ENCODE measurements around the gene ARFRP1.
"Not testable (repeated sequence)": the region's sequence is repeated elsewhere in the genome, so short reads cannot be mapped to it uniquely, and the experiment has no call there.

ARFRP1 gene

DNA sequence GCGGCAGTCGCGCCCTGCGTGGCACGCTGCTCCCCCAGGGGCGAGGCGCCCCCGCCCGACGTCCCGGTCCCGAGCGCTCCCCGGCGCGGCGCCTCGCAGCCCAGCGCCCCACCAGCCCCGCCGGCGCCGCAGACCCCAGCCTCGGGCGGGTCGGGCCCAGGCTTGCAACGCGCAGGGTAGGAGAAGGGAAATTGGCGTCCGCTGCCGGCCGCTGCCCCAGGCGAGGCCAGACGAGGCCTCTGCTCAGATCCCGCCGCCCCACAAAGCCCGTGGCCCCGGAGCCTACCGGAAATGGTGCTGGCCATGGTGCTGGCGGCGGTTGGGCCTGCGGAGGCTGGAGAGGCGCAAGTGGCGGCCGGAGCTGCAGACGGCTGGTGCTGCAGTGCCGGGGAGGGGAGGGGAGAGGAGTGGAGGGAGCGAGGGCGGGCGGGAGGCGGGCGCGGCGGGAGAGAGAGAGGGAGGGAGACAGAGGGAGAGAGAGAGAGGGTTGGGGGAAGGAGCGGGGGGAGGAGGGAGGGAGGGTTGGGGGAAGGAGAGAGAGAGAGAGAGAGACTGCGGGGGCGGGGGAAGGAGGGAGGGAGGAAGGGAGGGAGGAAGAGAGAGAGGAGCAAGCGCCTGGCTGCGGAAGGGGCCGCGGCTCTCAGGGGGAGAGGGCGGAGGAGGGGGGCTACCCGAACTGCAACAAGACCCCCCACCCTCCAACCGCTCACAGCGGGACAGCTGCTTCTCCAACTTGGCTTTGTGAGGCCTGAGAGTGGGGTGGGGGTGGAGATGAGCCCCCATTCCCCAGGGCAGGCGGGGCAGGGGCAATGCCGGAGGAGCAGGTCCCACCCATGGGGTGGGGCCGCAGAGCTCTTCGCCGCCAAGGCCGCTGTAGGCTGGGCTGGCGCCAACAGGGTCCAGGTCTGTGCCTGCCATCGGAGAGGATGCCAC lies 54.5 kb downstream of the ARFRP1 start, which contains the start of gene STMN3:
Gene STMN3 (minus strand): TSS at position 384 of the 933 bp plus-strand sequence. CDS start 79 bp downstream, at position 305.
- Histone ChIP-seq H3K4me1 (ENCODE audit: control insufficient read depth in 1 of 2, insufficient read depth in 2 of 2, low read length in 2 of 2) (peaks cover 0 to 34% of the 10 kb centered on the region in 2 donors), H3K4me3 (ENCODE audit: low read depth in 1 of 2, low read length in 2 of 2) (peak within 1 kb of the TSS; percentile 40 to 68), H3K27ac (ENCODE audit: low read length) (no peak within 1 kb of the TSS), H3K27me3 (ENCODE audit: low read depth, low read length) (peaks cover 5% of the 10 kb centered on the region), H3K9me3 (ENCODE audit: control insufficient read depth in 1 of 2, low read length in 2 of 2) (no peaks in the 10 kb centered on the region), H3K36me3 (ENCODE audit: control insufficient read depth in 1 of 2, insufficient read depth in 2 of 2, low read length in 2 of 2) (no peaks in the 10 kb centered on the region)

DNA sequence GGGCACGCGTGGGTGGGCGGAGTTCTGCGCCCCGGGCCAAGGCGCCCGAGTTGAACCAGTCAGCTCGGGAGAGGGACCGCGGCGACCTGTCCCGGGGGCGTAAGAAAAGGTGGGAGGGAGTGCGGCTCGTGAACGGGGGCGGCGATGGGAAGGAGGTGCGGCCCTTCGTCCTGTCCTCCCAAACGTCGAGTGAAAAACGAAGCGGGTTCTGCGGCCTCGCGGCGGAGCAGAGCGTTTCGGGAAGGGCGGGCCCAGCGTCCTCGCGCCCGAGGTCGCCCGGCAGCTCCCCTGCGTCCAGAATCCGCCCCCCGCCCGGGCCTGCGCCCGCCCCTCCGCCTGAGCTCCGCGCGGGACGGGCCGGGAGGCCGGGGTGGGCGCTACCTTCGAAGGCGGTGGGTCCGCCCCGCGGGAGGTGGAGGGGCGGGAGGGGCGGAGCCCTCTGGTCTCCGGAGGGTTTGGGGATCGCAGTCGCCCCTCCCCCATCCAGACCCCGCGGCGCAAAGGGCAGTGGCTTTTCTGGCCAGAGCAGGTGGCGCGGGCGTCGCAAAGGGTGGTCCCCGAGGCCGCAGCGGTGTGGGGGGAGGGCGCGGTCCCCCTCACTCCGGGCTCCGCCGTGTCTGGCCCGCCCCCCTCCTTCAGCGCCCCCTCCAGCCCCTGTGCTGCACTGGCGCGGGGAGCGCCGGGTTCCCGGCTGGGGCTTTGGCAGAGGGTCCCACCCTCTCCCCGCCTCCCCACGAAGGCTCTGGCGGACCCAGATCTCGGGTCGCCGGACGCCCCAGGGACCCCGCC lies 55.4 kb downstream of the ARFRP1 start:
- peak overlapping the region; percentile 21 to 68 for H3K4me3 ChIP-seq (ENCODE audit: low read depth in 1 of 2, low read length in 2 of 2)
- H3K27ac ChIP-seq (ENCODE audit: low read length) = no peak overlapping the region
- H3K9me3 ChIP-seq (ENCODE audit: control insufficient read depth in 1 of 2, low read length in 2 of 2) = no peaks in the 10 kb centered on the region

DNA sequence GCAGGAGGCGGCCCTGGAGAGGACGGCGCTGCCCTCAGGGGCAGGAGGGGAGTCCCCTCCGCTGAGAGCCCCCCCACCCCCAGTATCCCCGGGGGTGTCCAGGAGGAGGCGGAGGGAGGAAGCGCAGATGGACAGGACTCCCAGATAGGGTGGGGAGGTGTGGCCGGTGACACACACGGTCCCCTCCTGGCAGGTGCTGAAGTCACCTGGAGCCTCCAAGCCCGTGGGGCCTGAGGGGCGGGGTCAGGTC lies 55.9 kb downstream of the ARFRP1 start:
- Histone ChIP-seq H3K9me3 (ENCODE audit: control insufficient read depth in 1 of 2, low read length in 2 of 2) (no peaks in the 10 kb centered on the region), H3K27ac (ENCODE audit: low read length) (no peak overlapping the region), H3K27me3 (ENCODE audit: low read depth, low read length) (peaks cover 5% of the 10 kb centered on the region), H3K36me3 (ENCODE audit: control insufficient read depth in 1 of 2, insufficient read depth in 2 of 2, low read length in 2 of 2) (no peaks in the 10 kb centered on the region), H3K4me1 (ENCODE audit: control insufficient read depth in 1 of 2, insufficient read depth in 2 of 2, low read length in 2 of 2) (peaks cover 0 to 24% of the 10 kb centered on the region in 2 donors), H3K4me3 (ENCODE audit: low read depth in 1 of 2, low read length in 2 of 2) (peak overlapping the region; percentile 21 to 68)

More for the DNA sequence above, 55.4 kb downstream of the ARFRP1 start:
- Histone ChIP-seq H3K4me1 (ENCODE audit: control insufficient read depth in 1 of 2, insufficient read depth in 2 of 2, low read length in 2 of 2) (peaks cover 0 to 27% of the 10 kb centered on the region in 2 donors), H3K36me3 (ENCODE audit: control insufficient read depth in 1 of 2, insufficient read depth in 2 of 2, low read length in 2 of 2) (no peaks in the 10 kb centered on the region), H3K27me3 (ENCODE audit: low read depth, low read length) (peaks cover 5% of the 10 kb centered on the region)

DNA sequence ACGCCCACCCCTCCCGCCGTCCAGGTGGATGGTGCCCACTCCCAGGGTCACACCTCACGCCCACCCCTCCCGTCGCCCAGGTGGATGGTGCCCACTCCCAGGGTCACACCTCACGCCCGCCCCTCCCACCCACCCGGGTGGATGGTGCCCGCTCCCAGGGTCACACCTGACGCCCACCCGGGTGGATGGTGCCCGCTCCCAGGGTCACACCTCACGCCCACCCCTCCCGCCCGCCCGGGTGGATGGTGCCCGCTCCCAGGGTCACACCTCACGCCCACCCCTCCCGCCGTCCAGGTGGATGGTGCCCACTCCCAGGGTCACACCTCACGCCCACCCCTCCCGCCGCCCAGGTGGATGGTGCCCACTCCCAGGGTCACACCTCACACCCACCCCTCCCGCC lies 57.3 kb downstream of the ARFRP1 start:
- not testable (repeated sequence) for H3K36me3 ChIP-seq (ENCODE audit: control insufficient read depth in 1 of 2, insufficient read depth in 2 of 2, low read length in 2 of 2); H3K4me3 ChIP-seq (ENCODE audit: low read depth in 1 of 2, low read length in 2 of 2); H3K9me3 ChIP-seq (ENCODE audit: control insufficient read depth in 1 of 2, low read length in 2 of 2); H3K27ac ChIP-seq (ENCODE audit: low read length); H3K27me3 ChIP-seq (ENCODE audit: low read depth, low read length)
- peaks cover 0 to 24% of the 10 kb centered on the region in 2 donors for H3K4me1 ChIP-seq (ENCODE audit: control insufficient read depth in 1 of 2, insufficient read depth in 2 of 2, low read length in 2 of 2)

DNA sequence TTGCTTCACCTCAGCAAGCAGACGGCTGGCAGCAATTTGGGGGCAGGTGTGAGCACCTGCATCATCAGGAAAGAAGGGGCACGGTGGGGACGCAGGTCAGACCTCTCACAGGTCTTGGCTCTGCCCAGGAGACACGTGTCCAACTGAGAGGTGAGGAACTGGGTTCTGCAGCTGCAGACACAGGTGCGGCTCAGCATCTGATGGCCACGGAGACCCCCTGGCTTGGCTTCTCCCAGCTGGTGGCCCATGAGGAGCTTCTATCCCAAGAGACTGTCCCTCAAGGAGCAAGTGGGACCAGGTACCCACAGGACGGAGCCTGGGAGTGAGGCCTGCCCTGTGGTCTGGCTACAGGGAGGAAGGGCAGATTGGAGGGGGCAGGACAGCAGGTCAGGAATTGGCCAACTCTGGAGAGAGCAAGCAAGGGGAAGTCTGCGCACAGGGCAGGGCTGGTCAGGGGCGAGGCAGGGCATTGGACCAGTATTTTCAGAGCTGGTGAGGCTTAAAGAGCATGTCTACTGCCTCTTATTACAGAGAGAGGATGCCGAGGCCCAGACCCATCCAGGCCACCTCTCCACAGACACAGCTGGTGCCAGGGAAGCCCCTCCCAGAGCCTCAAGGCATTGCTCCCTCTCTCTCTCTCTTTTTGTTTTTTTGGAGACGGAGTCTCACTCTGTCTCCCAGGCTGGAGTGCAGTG lies 58.7 kb downstream of the ARFRP1 start:
- Histone ChIP-seq H3K36me3 (ENCODE audit: control insufficient read depth in 1 of 2, insufficient read depth in 2 of 2, low read length in 2 of 2) (no peaks in the 10 kb centered on the region), H3K27me3 (ENCODE audit: low read depth, low read length) (peaks cover 5% of the 10 kb centered on the region), H3K9me3 (ENCODE audit: control insufficient read depth in 1 of 2, low read length in 2 of 2) (no peaks in the 10 kb centered on the region), H3K4me3 (ENCODE audit: low read depth in 1 of 2, low read length in 2 of 2) (no peak overlapping the region), H3K4me1 (ENCODE audit: control insufficient read depth in 1 of 2, insufficient read depth in 2 of 2, low read length in 2 of 2) (peaks cover 0 to 22% of the 10 kb centered on the region in 2 donors), H3K27ac (ENCODE audit: low read length) (no peak overlapping the region)

Data from muscle layer of duodenum (tissue), 2 donors.